Natural killer cell treated with Interleukin-12 subunit alpha and Interleukin-12 subunit beta and Interleukin-15 and Interleukin-18, amount 100 ng/mL, for 72 hours (primary cell): ENCODE data around the gene FIS1. TPM values are rescaled to one million over a fixed set of nuclear protein-coding genes. Genes with fewer than 3 reads are reported as not detected.

ENCODE experiments used
- ATAC-seq, 2 donors: fragments of 150-1000 bp; cut with Tn5 transposase in 1 of 2; sonication (Bioruptor Pico), chemical (Tn5 transposase) in 1 of 2; 2 replicates each; pipeline ENCODE4 v1.10.0; 2021
- DNase-seq: peaks from one replicate; pipeline ENCODE4 v3.0.0; 2022; ENCODE audit warnings: low spot score
- H3K27ac Mint-ChIP-seq, 2 donors: 1 replicate in 1 of 2; 2 replicates in 1 of 2; pipeline ENCODE4 v1.8.0; 2022; ENCODE audit warnings: mixed read lengths in 2 of 2, mild to moderate bottlenecking in 1 of 2, moderate library complexity in 1 of 2
- H3K27me3 Mint-ChIP-seq, 2 donors: 1 replicate in 1 of 2; 2 replicates in 1 of 2; pipeline ENCODE4 v1.8.0; 2022; ENCODE audit warnings: mixed read lengths in 2 of 2
- H3K36me3 Mint-ChIP-seq: one replicate; pipeline ENCODE4 v1.8.0; 2022; ENCODE audit warnings: mixed read lengths
- H3K4me1 Mint-ChIP-seq, 2 donors: 1 replicate in 1 of 2; 2 replicates in 1 of 2; pipeline ENCODE4 v1.8.0; 2022; ENCODE audit warnings: low read depth in 2 of 2, mixed read lengths in 2 of 2, mild to moderate bottlenecking in 1 of 2
- H3K4me3 Mint-ChIP-seq: one replicate; pipeline ENCODE4 v1.8.0; 2022; ENCODE audit warnings: mixed read lengths
- H3K9me3 Mint-ChIP-seq: 2 replicates; pipeline ENCODE4 v1.8.0; 2022; ENCODE audit warnings: mixed read lengths
- total RNA-seq, 2 donors: library from RNA; stranded (reverse); gene quantifications; one replicate each; pipeline ENCODE4 v1.2.3, GENCODE V29; 2022

FIS1 gene
- total RNA-seq, 2 donors from 2014 or later, result 93.1 to 102 TPM

GRCh38 chr7:101243646-101244374 is 1.1 kb downstream of the FIS1 start:
- DNase-seq, result no peak
- peaks cover 20 to 26% of the 10 kb centered on the region in 2 donors for H3K4me1 Mint-ChIP-seq

GRCh38 chr7:101241443-101242349 is 3.2 kb downstream of the FIS1 start:
- DNase-seq (no peak), ATAC-seq (no peak)
- H3K9me3 Mint-ChIP-seq, result no peaks in the 10 kb centered on the region
- H3K36me3 Mint-ChIP-seq, result no peaks in the 10 kb centered on the region
- H3K27me3 Mint-ChIP-seq, result no peaks in the 10 kb centered on the region
- H3K27ac Mint-ChIP-seq, result no peak overlapping the region
- no peak overlapping the region for H3K4me3 Mint-ChIP-seq
- peaks cover 14 to 21% of the 10 kb centered on the region in 2 donors for H3K4me1 Mint-ChIP-seq

More at GRCh38 chr7:101243646-101244374, 1.1 kb downstream of the FIS1 start:
- Mint-ChIP-seq H3K4me3 (peak overlapping the region; percentile 98), H3K9me3 (no peaks in the 10 kb centered on the region), H3K27ac (peak overlapping the region; percentile 91 to 92), H3K27me3 (no peaks in the 10 kb centered on the region), H3K36me3 (peaks cover 5% of the 10 kb centered on the region)
- no peak for ATAC-seq

- Mint-ChIP-seq H3K36me3 (no peaks in the 10 kb centered on the region), H3K4me3 (no peak overlapping the region), H3K9me3 (no peaks in the 10 kb centered on the region), H3K27me3 (no peaks in the 10 kb centered on the region), H3K4me1 (peaks cover 14 to 21% of the 10 kb centered on the region in 2 donors), H3K27ac (no peak overlapping the region)
- DNase-seq (no peak), ATAC-seq (no peak)
These were observed 3.9 kb downstream of the FIS1 start for GRCh38 chr7:101241015-101241363.

- peak; percentile 10 for DNase-seq
- no peak overlapping the region for H3K27ac Mint-ChIP-seq
- ATAC-seq, result no peak
- no peaks in the 10 kb centered on the region for H3K36me3 Mint-ChIP-seq
- no peaks in the 10 kb centered on the region for H3K27me3 Mint-ChIP-seq
- no peak overlapping the region for H3K4me3 Mint-ChIP-seq
- H3K9me3 Mint-ChIP-seq, result no peaks in the 10 kb centered on the region
- H3K4me1 Mint-ChIP-seq, result peaks cover 14 to 17% of the 10 kb centered on the region in 2 donors
These were observed 4.5 kb downstream of the FIS1 start for GRCh38 chr7:101240226-101241014.

GRCh38 chr7:101239951-101240220 is 5.0 kb downstream of the FIS1 start:
- ATAC-seq (no peak), DNase-seq (no peak)
- Mint-ChIP-seq H3K9me3 (no peaks in the 10 kb centered on the region), H3K27me3 (no peaks in the 10 kb centered on the region), H3K4me3 (no peak overlapping the region), H3K4me1 (peaks cover 9 to 11% of the 10 kb centered on the region in 2 donors), H3K27ac (no peak overlapping the region), H3K36me3 (no peaks in the 10 kb centered on the region)

- ATAC-seq (no peak), DNase-seq (peak; percentile 61)
- no peaks in the 10 kb centered on the region for H3K36me3 Mint-ChIP-seq
- H3K27ac Mint-ChIP-seq, result no peak overlapping the region
- H3K4me1 Mint-ChIP-seq, result peaks cover 6 to 7% of the 10 kb centered on the region in 2 donors
- no peak overlapping the region for H3K4me3 Mint-ChIP-seq
- no peaks in the 10 kb centered on the region for H3K9me3 Mint-ChIP-seq
- no peaks in the 10 kb centered on the region for H3K27me3 Mint-ChIP-seq
These were observed 5.5 kb downstream of the FIS1 start for GRCh38 chr7:101239191-101239950.

GRCh38 chr7:101238226-101239182 is 6.4 kb downstream of the FIS1 start:
- Mint-ChIP-seq H3K4me3 (no peak overlapping the region), H3K27me3 (no peaks in the 10 kb centered on the region), H3K27ac (no peak overlapping the region), H3K9me3 (no peaks in the 10 kb centered on the region), H3K36me3 (no peaks in the 10 kb centered on the region), H3K4me1 (peaks cover 1% of the 10 kb centered on the region in 2 donors)
- DNase-seq (no peak), ATAC-seq (no peak)

GRCh38 chr7:101237206-101238067 is 7.4 kb downstream of the FIS1 start, which contains the start of gene CLDN15:
CLDN15 (minus strand) TSS chr7:101237802; CDS start chr7:101237581, 221 bp downstream.
- no peak within 1 kb of the TSS for H3K4me3 Mint-ChIP-seq
- H3K36me3 Mint-ChIP-seq, result no peaks in the 10 kb centered on the region
- no peaks in the 10 kb centered on the region for H3K4me1 Mint-ChIP-seq
- no peak within 1 kb of the TSS for H3K27ac Mint-ChIP-seq
- no peaks in the 10 kb centered on the region for H3K9me3 Mint-ChIP-seq
- DNase-seq (no peak), ATAC-seq (no peak)
- no peaks in the 10 kb centered on the region for H3K27me3 Mint-ChIP-seq

- Mint-ChIP-seq H3K27ac (no peak overlapping the region), H3K4me3 (no peak overlapping the region), H3K27me3 (no peaks in the 10 kb centered on the region), H3K4me1 (no peaks in the 10 kb centered on the region), H3K9me3 (no peaks in the 10 kb centered on the region), H3K36me3 (no peaks in the 10 kb centered on the region)
- ATAC-seq (no peak), DNase-seq (no peak)
These were observed 8.5 kb downstream of the FIS1 start for GRCh38 chr7:101236292-101236835.

- H3K9me3 Mint-ChIP-seq, result no peaks in the 10 kb centered on the region
- H3K27me3 Mint-ChIP-seq, result no peaks in the 10 kb centered on the region
- H3K36me3 Mint-ChIP-seq, result no peaks in the 10 kb centered on the region
- no peak for ATAC-seq
- DNase-seq, result no peak
- H3K4me1 Mint-ChIP-seq, result peaks cover 3 to 4% of the 10 kb centered on the region in 2 donors
- H3K27ac Mint-ChIP-seq, result no peak overlapping the region
- no peak overlapping the region for H3K4me3 Mint-ChIP-seq
These were observed 9.4 kb downstream of the FIS1 start for GRCh38 chr7:101235522-101235921.

- Mint-ChIP-seq H3K4me3 (no peak overlapping the region), H3K9me3 (no peaks in the 10 kb centered on the region), H3K36me3 (no peaks in the 10 kb centered on the region), H3K4me1 (peaks cover 5 to 6% of the 10 kb centered on the region in 2 donors), H3K27me3 (no peaks in the 10 kb centered on the region), H3K27ac (no peak overlapping the region)
- ATAC-seq (no peak), DNase-seq (peak; percentile 32)
These were observed 9.8 kb downstream of the FIS1 start for GRCh38 chr7:101235050-101235449.
